Hematopoietic multipotent progenitor cell treated with erythropoietin and hydrocortisone succinate and interleukin-3 and kit ligand, for 8 days (in vitro differentiated cells): ENCODE measurements around the gene HAGH.

Source experiments
- DNase-seq: peaks from one replicate; pipeline ENCODE4 v3.0.0-alpha.2; 2015

Gene HAGH

GRCh38 chr16:1831186-1832075 is 4.8 kb upstream of the HAGH start:
- DNase-seq: no peak

GRCh38 chr16:1830213-1830612 is 3.6 kb upstream of the HAGH start:
- DNase-seq: peak; percentile 38

GRCh38 chr16:1828645-1829410 is 2.2 kb upstream of the HAGH start:
- peak; percentile 57 for DNase-seq

- DNase-seq: peak; percentile 63
These were observed 548 bp downstream of the HAGH start for GRCh38 chr16:1825864-1826690.

GRCh38 chr16:1825381-1825863 is 1.2 kb downstream of the HAGH start:
- no peak for DNase-seq

- DNase-seq: peak; percentile 91
These were observed 2.8 kb downstream of the HAGH start for GRCh38 chr16:1823821-1824220.

- no peak for DNase-seq
These were observed 3.8 kb downstream of the HAGH start for GRCh38 chr16:1822801-1823200.

GRCh38 chr16:1821861-1822611 is 4.6 kb downstream of the HAGH start:
- no peak for DNase-seq

GRCh38 chr16:1820946-1821290 is 5.7 kb downstream of the HAGH start:
- DNase-seq: no peak

GRCh38 chr16:1820096-1820945 is 6.3 kb downstream of the HAGH start:
- DNase-seq: peak; percentile 98

GRCh38 chr16:1819611-1820010 is 7.0 kb downstream of the HAGH start:
- DNase-seq: no peak

- DNase-seq: no peak
These were observed 7.6 kb downstream of the HAGH start for GRCh38 chr16:1818873-1819525.

- no peak for DNase-seq
These were observed 8.3 kb downstream of the HAGH start for GRCh38 chr16:1818204-1818872.

- no peak for DNase-seq
These were observed 8.9 kb downstream of the HAGH start for GRCh38 chr16:1817716-1818115.

- no peak for DNase-seq
These were observed 9.4 kb downstream of the HAGH start for GRCh38 chr16:1817276-1817589.

- DNase-seq: no peak
These were observed 10.0 kb downstream of the HAGH start for GRCh38 chr16:1816396-1817275.

GRCh38 chr16:1815461-1815860 is 11.2 kb downstream of the HAGH start:
- no peak for DNase-seq

- peak; percentile 86 for DNase-seq
These were observed 13.9 kb downstream of the HAGH start for GRCh38 chr16:1812732-1813163.

- DNase-seq: no peak
These were observed 16.1 kb downstream of the HAGH start for GRCh38 chr16:1810536-1810935.
